HEK293 (cell line): ENCODE results near the gene RPL10.

Experiments
- CTCF ChIA-PET: fragments of 350-600 bp; formaldehyde crosslinking; extraction: SDS; loops from one replicate; lab custom pipeline; 2021; ENCODE audit warnings: antibody characterized with exemption; lab: Yijun Ruan, JAX
- POLR2A ChIA-PET: fragments of 300-600 bp; formaldehyde crosslinking; extraction: SDS; loops from one replicate; lab custom pipeline; 2020; ENCODE audit warnings: antibody characterized with exemption, inconsistent platforms; lab: Yijun Ruan, JAX
- H3K27ac ChIP-seq: fragments of 200-500 bp; sonication (Bioruptor generic); 2 replicates; pipeline ENCODE4 v1.5.1; 2014; ENCODE audit warnings: low read depth, low read length, control low read depth, inconsistent platforms; ENCODE audit errors: extremely low read depth
- H3K36me3 ChIP-seq, 2 experiments: fragments of 200-500 bp in 1 of 2; sonication (Bioruptor generic) in 1 of 2; 1 replicate in 1 of 2; 2 replicates in 1 of 2; pipeline ENCODE4 v1.5.1; 2014 to 2017; ENCODE audit warnings: inconsistent platforms in 2 of 2, low read length in 2 of 2; ENCODE audit not compliant: control insufficient read depth in 2 of 2, insufficient read depth in 1 of 2
- H3K4me1 ChIP-seq: fragments of 200-500 bp; sonication (Bioruptor generic); 2 replicates; pipeline ENCODE4 v1.5.1; 2014; ENCODE audit warnings: mild to moderate bottlenecking, low read length, inconsistent platforms; ENCODE audit not compliant: control insufficient read depth, insufficient read depth
- H3K4me3 ChIP-seq: 2 replicates; pipeline ENCODE4 v1.5.1; 2011; ENCODE audit warnings: low read depth, mild to moderate bottlenecking, control low read depth, low read length, moderate library complexity
- H3K9me3 ChIP-seq: fragments of 200-500 bp; sonication (Bioruptor generic); 2 replicates; pipeline ENCODE4 v1.5.1; 2014; ENCODE audit warnings: low read depth, low read length, inconsistent platforms; ENCODE audit not compliant: control insufficient read depth, insufficient read depth
- CTCF ChIP-seq: fragments of 450-650 bp; formaldehyde crosslinking; IDR thresholded peaks from 2 replicates; pipeline ENCODE4 v1.5.1; 2016; ENCODE audit warnings: missing biosample characterization, missing genetic modification characterization
- PRDM6 ChIP-seq: fragments of 450-650 bp; formaldehyde crosslinking; IDR thresholded peaks from 2 replicates; pipeline ENCODE4 v1.5.1; 2017; ENCODE audit warnings: missing biosample characterization, missing genetic modification characterization
- SP7 ChIP-seq: fragments of 450-650 bp; formaldehyde crosslinking; IDR thresholded peaks from 2 replicates; pipeline ENCODE4 v1.5.1; 2016; ENCODE audit warnings: missing biosample characterization, missing genetic modification characterization
- ZBTB44 ChIP-seq: fragments of 450-650 bp; IDR thresholded peaks from 2 replicates; pipeline ENCODE4 v1.5.1; 2018; ENCODE audit warnings: missing biosample characterization, mild to moderate bottlenecking, missing genetic modification characterization
- ZNF146 ChIP-seq: fragments of 450-650 bp; formaldehyde crosslinking; IDR thresholded peaks from 2 replicates; pipeline ENCODE4 v1.5.1; 2016; ENCODE audit warnings: missing biosample characterization, missing genetic modification characterization
- ZNF311 ChIP-seq: fragments of 450-650 bp; formaldehyde crosslinking; IDR thresholded peaks from 2 replicates; pipeline ENCODE4 v1.5.1; 2017; ENCODE audit warnings: missing biosample characterization, missing genetic modification characterization, borderline replicate concordance
- ZNF350 ChIP-seq: fragments of 450-650 bp; formaldehyde crosslinking; IDR thresholded peaks from 2 replicates; pipeline ENCODE4 v1.5.0; 2017; ENCODE audit warnings: missing biosample characterization, mild to moderate bottlenecking, missing genetic modification characterization
- ZNF449 ChIP-seq: fragments of 450-650 bp; formaldehyde crosslinking; IDR thresholded peaks from 2 replicates; pipeline ENCODE4 v1.5.1; 2017; ENCODE audit warnings: missing biosample characterization, mild to moderate bottlenecking, missing genetic modification characterization, moderate library complexity
- ZNF501 ChIP-seq: fragments of 450-650 bp; formaldehyde crosslinking; IDR thresholded peaks from 2 replicates; pipeline ENCODE4 v1.5.1; 2016; ENCODE audit warnings: missing biosample characterization, missing genetic modification characterization
- ZNF677 ChIP-seq: fragments of 450-650 bp; IDR thresholded peaks from 2 replicates; pipeline ENCODE4 v1.5.0; 2018; ENCODE audit warnings: missing biosample characterization, mild to moderate bottlenecking, missing genetic modification characterization, moderate library complexity
- ZNF768 ChIP-seq: fragments of 450-650 bp; formaldehyde crosslinking; IDR thresholded peaks from 2 replicates; pipeline ENCODE4 v1.5.1; 2018; ENCODE audit warnings: missing biosample characterization, mild to moderate bottlenecking, missing genetic modification characterization
- ZSCAN30 ChIP-seq: fragments of 450-650 bp; IDR thresholded peaks from 2 replicates; pipeline ENCODE4 v1.5.1; 2018; ENCODE audit warnings: missing biosample characterization, mild to moderate bottlenecking, missing genetic modification characterization, moderate library complexity

Gene RPL10

GRCh38 chrX:154403858-154404257 lies 5.7 kb downstream of the RPL10 start (continued):
- TF ChIP-seq ZNF146 (tag by site-specific recombination) (peak; percentile 98), ZNF449 (tag by site-specific recombination) (no peak), ZBTB44 (tag by site-specific recombination) (no peak)

- TF ChIP-seq ZNF350 (tag by site-specific recombination): no peak
- no peak for TF ChIP-seq ZSCAN30 (tag by site-specific recombination)
- Histone ChIP-seq H3K4me3 (no peak overlapping the region), H3K36me3 (peaks cover 0 to 39% of the 10 kb centered on the region in 2 experiments; a peak in 1 of 3 replicates), H3K9me3 (no peaks in the 10 kb centered on the region), H3K4me1 (no peaks in the 10 kb centered on the region; the same call in 1 of the 2 replicates), H3K27ac (no peak overlapping the region)
- POLR2A ChIA-PET: interaction anchor here (0.9 kb wide), 1 partner anchor 10 kb away, joined by 6 read pairs; no protein-coding TSS in a partner anchor
- CTCF ChIA-PET: interaction anchor here (0.8 kb wide), 1 partner anchor 615 kb away, joined by 4 read pairs; no protein-coding TSS in a partner anchor
These were observed 6.5 kb downstream of the RPL10 start for GRCh38 chrX:154404625-154405192.

- Histone ChIP-seq H3K36me3 (peaks cover 0 to 9% of the 10 kb centered on the region in 2 experiments; a peak in 2 of 3 replicates), H3K27ac (no peak overlapping the region), H3K9me3 (no peaks in the 10 kb centered on the region), H3K4me3 (peak overlapping the region; percentile 22), H3K4me1 (no peaks in the 10 kb centered on the region; the same call in 1 of the 2 replicates)
- CTCF ChIA-PET: interaction anchor here (0.6 to 1.4 kb wide), 3 partner anchors 9 to 464 kb away, joined by 3 to 5 read pairs (median 4); no protein-coding TSS in a partner anchor
- POLR2A ChIA-PET: interaction anchor here (1.0 to 4.0 kb wide), 7 partner anchors 8 to 81 kb away, joined by 3 to 57 read pairs (median 5); partner anchors contain the start of genes RPL10 and SLC10A3
- TF ChIP-seq PRDM6 (no peak), ZNF311 (tag by site-specific recombination) (no peak), SP7 (tag by site-specific recombination) (no peak), ZNF768 (tag by site-specific recombination) (no peak), CTCF (no peak), ZSCAN30 (tag by site-specific recombination) (no peak), ZNF677 (tag by site-specific recombination) (no peak), ZNF501 (tag by site-specific recombination) (no peak)
These were observed 10.6 kb downstream of the RPL10 start for GRCh38 chrX:154408659-154409221.
